Tibial nerve (tissue), 4 donors: ENCODE measurements around the gene EXOC4. TPM values are rescaled to one million over a fixed set of nuclear protein-coding genes. Genes with fewer than 3 reads are reported as not detected.
"Not testable (repeated sequence)": the region's sequence is repeated elsewhere in the genome, so short reads cannot be mapped to it uniquely, and the experiment has no call there.

Experiments
- DNase-seq, 2 donors: peaks; one replicate each; pipeline ENCODE4 v3.0.0-alpha.2; 2019; ENCODE audit warnings: low spot score in 2 of 2
- H3K27ac ChIP-seq, 4 donors: fragments of 200-600 bp; sonication (generic) in 3 of 4; one replicate each; pipeline ENCODE4 v1.5.1; 2017 to 2019; ENCODE audit warnings: mild to moderate bottlenecking in 1 of 4
- H3K27me3 ChIP-seq, 2 donors: fragments of 200-600 bp; sonication (generic) in 1 of 2; one replicate each; pipeline versions ENCODE4 v1.5.1 to v1.6.0; 2017 to 2019
- H3K36me3 ChIP-seq, 3 donors: fragments of 200-600 bp; sonication (generic); one replicate each; pipeline ENCODE4 v1.5.1; 2018 to 2019
- H3K4me1 ChIP-seq, 4 donors: fragments of 200-600 bp; sonication (generic) in 3 of 4; one replicate each; pipeline ENCODE4 v1.5.1; 2017 to 2019
- H3K4me3 ChIP-seq, 4 donors: fragments of 200-600 bp; sonication (generic) in 3 of 4; one replicate each; pipeline ENCODE4 v1.5.1; 2017 to 2019; ENCODE audit warnings: mild to moderate bottlenecking in 1 of 4, moderate library complexity in 1 of 4
- H3K9me3 ChIP-seq, 4 donors: fragments of 200-600 bp; sonication (generic) in 3 of 4; one replicate each; pipeline ENCODE4 v1.5.1; 2017 to 2019
- CTCF ChIP-seq, 5 experiments: fragments of 200-600 bp in 3 of 5; fragments of 450-650 bp in 2 of 5; sonication (generic) in 3 of 5; IDR thresholded peaks; one replicate each; pipeline ENCODE4 v1.5.1; 2016 to 2019; ENCODE audit warnings: antibody characterized with exemption in 5 of 5, mild to moderate bottlenecking in 3 of 5, moderate library complexity in 2 of 5
- EP300 ChIP-seq, 2 donors: sonication (generic); formaldehyde crosslinking; IDR thresholded peaks; one replicate each; pipeline ENCODE4 v1.6.1; 2017; ENCODE audit warnings: antibody characterized with exemption in 2 of 2, mild to moderate bottlenecking in 1 of 2
- POLR2A ChIP-seq, 2 donors: fragments of 450-650 bp; IDR thresholded peaks; one replicate each; pipeline ENCODE4 v1.6.1; 2017; ENCODE audit warnings: antibody characterized with exemption in 2 of 2, mild to moderate bottlenecking in 2 of 2, moderate library complexity in 2 of 2
- WGBS, 2 donors: methylation state at CpG; one replicate each; pipeline ENCODE4 v1.1.5; 2018; 5-methylcytosine and 5-hydroxymethylcytosine counted together
- total RNA-seq, 4 donors: library from RNA; depleted of rRNA; stranded (reverse); fragments of >200 nt; gene quantifications; one replicate each; pipeline ENCODE4 v1.1.0, GENCODE V29; 2016

Gene EXOC4
- total RNA-seq, 4 donors from 2014 or later = 70.0 to 104 (median 85.8) TPM

DNA sequence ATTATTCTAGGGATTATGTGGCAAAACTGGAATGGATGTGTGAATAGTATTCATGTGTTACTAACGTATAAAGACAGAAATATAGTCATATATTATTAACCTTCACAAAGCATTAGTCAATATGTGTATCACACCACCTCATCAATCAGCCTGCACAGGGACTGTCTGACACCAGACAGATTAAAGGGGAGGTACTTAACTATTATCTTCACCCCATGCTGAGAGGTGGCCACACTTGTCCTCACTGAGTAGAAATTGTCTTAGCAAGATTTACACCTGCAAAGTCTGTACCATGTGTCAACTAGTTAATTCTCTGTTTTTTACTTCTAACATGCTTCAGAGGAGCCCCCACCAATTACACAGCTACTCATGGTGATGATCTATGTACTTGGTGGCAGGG lies 727.9 kb downstream of the EXOC4 start:
- Histone ChIP-seq H3K27ac (no peak overlapping the region), H3K27me3 (no peaks in the 10 kb centered on the region), H3K36me3 (peaks cover 0 to 7% (median 0%) of the 10 kb centered on the region in 3 donors), H3K9me3 (no peaks in the 10 kb centered on the region), H3K4me1 (no peaks in the 10 kb centered on the region), H3K4me3 (no peak overlapping the region)
- no peak for DNase-seq
- TF ChIP-seq EP300 (IDR thresholded peaks at IDR 0.05) (no peak), POLR2A (IDR thresholded peaks at IDR 0.05) (no peak), CTCF (IDR thresholded peaks at IDR 0.05) (no peak)
- WGBS, 2 donors = 95 to 96% methylated on average over 1 of the region's 1 CpG

DNA sequence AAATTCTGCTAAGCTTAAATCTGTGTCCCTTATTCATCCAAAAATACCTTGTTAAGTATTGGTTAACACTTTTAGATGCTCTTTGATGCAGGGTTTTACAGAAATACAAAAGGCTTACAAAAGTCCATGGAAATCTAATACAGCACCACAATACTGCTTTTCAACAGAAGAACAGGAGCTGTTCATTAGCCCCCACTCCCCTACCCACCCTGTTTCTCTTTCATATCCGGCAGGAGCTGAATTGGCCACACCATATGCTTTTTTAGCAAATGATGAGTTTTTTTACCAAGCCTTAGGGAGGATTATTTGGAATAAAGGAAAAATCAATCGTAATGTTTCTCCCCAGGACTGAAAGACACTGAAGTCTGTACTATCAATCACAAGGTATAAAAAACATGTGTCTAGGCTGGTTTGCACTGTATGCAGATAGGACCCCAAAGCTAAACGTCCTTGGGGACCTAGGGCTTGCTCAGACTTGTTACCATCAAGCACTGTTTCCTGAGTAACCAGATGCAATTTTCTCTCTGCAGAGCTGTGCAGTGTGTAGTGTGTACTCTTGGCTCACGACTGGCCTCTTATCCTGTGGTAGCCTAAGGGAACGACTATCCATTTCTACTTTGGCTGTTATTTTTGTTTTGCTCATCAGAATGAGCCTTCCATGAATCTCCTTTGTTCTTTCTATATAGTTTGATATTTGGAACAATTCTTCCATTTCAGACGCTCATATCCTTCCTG lies 731.0 kb downstream of the EXOC4 start:
- 43% methylated on average over 6 of the region's 6 CpGs for WGBS, 2 donors
- TF ChIP-seq POLR2A (IDR thresholded peaks at IDR 0.05) (no peak), CTCF (IDR thresholded peaks at IDR 0.05) (no peak), EP300 (IDR thresholded peaks at IDR 0.05) (no peak)
- Histone ChIP-seq H3K4me1 (no peaks in the 10 kb centered on the region), H3K36me3 (peaks cover 0 to 7% (median 0%) of the 10 kb centered on the region in 3 donors), H3K27ac (no peak overlapping the region), H3K4me3 (no peak overlapping the region), H3K27me3 (no peaks in the 10 kb centered on the region), H3K9me3 (no peaks in the 10 kb centered on the region)
- DNase-seq = no peak

- H3K27me3 ChIP-seq = no peaks in the 10 kb centered on the region
- H3K4me3 ChIP-seq = no peak overlapping the region
- no peaks in the 10 kb centered on the region for H3K4me1 ChIP-seq
- 98 to 100% methylated on average over 1 of the region's 1 CpG for WGBS, 2 donors
- peaks cover 0 to 2% (median 0%) of the 10 kb centered on the region in 3 donors for H3K36me3 ChIP-seq
- DNase-seq = no peak
- TF ChIP-seq CTCF (IDR thresholded peaks at IDR 0.05) = no peak
- TF ChIP-seq POLR2A (IDR thresholded peaks at IDR 0.05) = no peak
- no peak for TF ChIP-seq EP300 (IDR thresholded peaks at IDR 0.05)
- H3K27ac ChIP-seq = no peak overlapping the region
- H3K9me3 ChIP-seq = peaks cover 0 to 2% (median 0%) of the 10 kb centered on the region in 4 donors
These were observed 732.4 kb downstream of the EXOC4 start for GRCh38 chr7:133985300-133985699.

GRCh38 chr7:133987582-133987981 lies 734.7 kb downstream of the EXOC4 start:
- no peak for TF ChIP-seq POLR2A (IDR thresholded peaks at IDR 0.05)
- TF ChIP-seq CTCF (IDR thresholded peaks at IDR 0.05) = no peak
- no peak for TF ChIP-seq EP300 (IDR thresholded peaks at IDR 0.05)
- WGBS, 2 donors = 46 to 64% methylated on average over 2 of the region's 2 CpGs
- H3K27me3 ChIP-seq = no peaks in the 10 kb centered on the region
- H3K36me3 ChIP-seq = peaks cover 0 to 5% (median 0%) of the 10 kb centered on the region in 3 donors
- peaks cover 0 to 20% (median 0%) of the 10 kb centered on the region in 4 donors for H3K9me3 ChIP-seq
- H3K4me3 ChIP-seq = no peak overlapping the region
- DNase-seq = no peak
- H3K4me1 ChIP-seq = no peaks in the 10 kb centered on the region
- no peak overlapping the region for H3K27ac ChIP-seq

- TF ChIP-seq POLR2A (IDR thresholded peaks at IDR 0.05) (no peak), EP300 (IDR thresholded peaks at IDR 0.05) (no peak), CTCF (IDR thresholded peaks at IDR 0.05) (no peak)
- WGBS, 2 donors = 49 to 73% methylated on average over 1 of the region's 1 CpG
- peaks cover 0 to 12% (median 0%) of the 10 kb centered on the region in 3 donors for H3K36me3 ChIP-seq
These were observed 740.7 kb downstream of the EXOC4 start for GRCh38 chr7:133993547-133993946.

DNA sequence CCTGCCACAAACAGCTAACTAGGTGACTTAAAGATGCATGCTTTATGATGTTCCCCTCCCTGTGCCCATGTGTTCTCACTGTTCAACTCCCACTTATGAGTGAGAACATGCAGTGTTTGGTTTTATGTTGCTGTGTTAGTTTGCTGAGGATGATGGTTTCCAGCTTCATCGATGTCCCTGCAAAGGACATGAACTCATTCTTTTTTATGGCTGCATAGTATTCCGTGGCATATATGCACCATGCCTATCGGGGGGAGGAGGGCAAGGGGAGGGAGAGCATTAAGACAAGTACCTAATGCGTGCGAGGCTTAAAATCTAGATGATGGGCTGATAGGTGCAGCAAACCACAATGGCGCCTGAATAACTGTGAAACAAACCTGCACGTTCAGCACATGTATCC lies 741.2 kb downstream of the EXOC4 start:
- Histone ChIP-seq H3K36me3 (peaks cover 0 to 12% (median 0%) of the 10 kb centered on the region in 3 donors), H3K9me3 (peaks cover 0 to 20% (median 0%) of the 10 kb centered on the region in 4 donors)
- H3K27ac ChIP-seq, H3K4me3 ChIP-seq, H3K27me3 ChIP-seq, DNase-seq, H3K4me1 ChIP-seq: not testable (repeated sequence)
- WGBS, 2 donors = 96% methylated on average over 7 of the region's 7 CpGs

More at GRCh38 chr7:133993547-133993946, 740.7 kb downstream of the EXOC4 start:
- Histone ChIP-seq H3K27me3 (no peaks in the 10 kb centered on the region), H3K9me3 (peaks cover 0 to 20% (median 0%) of the 10 kb centered on the region in 4 donors), H3K27ac (no peak overlapping the region), H3K4me3 (no peak overlapping the region), H3K4me1 (no peaks in the 10 kb centered on the region)
- DNase-seq = no peak
